GM18508 (cell line): ENCODE data around the gene APOBEC3C.
"Not testable (repeated sequence)": the region's sequence is repeated elsewhere in the genome, so short reads cannot be mapped to it uniquely, and the experiment has no call there.

ENCODE experiments used
- ATAC-seq: cut with Tn5 transposase; IDR thresholded peaks from one replicate; pipeline ENCODE4 v1.9.1; 2021; ENCODE audit warnings: moderate number of reproducible peaks; ENCODE audit not compliant: insufficient read depth, unreplicated experiment

Gene APOBEC3C

DNA sequence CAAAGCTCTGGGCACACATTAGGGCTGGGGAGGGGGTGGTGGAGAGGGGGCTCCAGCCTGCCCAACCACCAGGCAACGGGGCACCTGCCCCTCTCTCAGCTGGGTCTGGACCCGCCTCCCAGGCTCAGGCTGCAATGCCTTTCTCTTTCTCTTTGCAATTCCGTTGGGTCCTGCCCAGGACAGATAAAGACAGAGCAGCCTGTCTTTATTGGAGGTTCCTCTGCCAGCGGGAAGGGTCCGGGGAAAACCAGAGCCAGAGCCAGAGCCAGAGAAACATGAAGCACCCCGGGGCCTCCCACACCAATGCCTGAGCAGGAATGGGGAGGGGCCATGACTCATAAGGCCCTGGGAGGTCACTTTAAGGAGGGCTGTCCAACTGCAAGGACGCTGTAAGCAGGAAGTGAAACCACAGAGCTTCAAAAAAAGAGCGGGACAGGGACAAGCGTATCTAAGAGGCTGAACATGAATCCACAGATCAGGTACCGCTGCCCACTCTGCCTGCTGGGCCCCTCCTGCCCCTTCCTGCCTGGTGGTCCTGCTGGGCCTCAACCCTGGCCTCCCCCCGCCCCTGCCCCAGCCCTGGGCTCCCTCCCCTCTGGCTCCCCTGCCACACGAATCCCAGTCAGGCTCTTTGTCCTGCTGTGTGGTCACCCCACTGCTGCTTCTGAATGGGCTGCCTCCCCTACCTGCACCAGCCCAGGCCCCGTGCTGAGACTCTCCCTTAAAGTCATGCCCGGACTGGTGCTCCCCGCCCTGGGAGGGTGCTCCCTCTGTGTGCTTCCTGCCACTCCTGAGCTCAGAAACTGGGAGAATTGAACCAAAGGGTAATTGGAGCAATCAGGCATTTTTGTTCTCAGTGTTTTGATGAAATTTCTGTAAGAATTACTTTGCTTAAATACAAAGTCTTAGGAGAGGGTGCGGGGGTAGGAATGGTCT lies 31.8 kb upstream of the APOBEC3C start, which contains the start of gene APOBEC3B:
Gene APOBEC3B (plus strand): TSS at position 356 of the 936 bp plus-strand sequence. CDS start 107 bp downstream, at position 463.
- no peak for ATAC-seq

- ATAC-seq: no peak
Measured at GRCh38 chr22:38984224-38984623, 29.8 kb upstream of the APOBEC3C start.

DNA sequence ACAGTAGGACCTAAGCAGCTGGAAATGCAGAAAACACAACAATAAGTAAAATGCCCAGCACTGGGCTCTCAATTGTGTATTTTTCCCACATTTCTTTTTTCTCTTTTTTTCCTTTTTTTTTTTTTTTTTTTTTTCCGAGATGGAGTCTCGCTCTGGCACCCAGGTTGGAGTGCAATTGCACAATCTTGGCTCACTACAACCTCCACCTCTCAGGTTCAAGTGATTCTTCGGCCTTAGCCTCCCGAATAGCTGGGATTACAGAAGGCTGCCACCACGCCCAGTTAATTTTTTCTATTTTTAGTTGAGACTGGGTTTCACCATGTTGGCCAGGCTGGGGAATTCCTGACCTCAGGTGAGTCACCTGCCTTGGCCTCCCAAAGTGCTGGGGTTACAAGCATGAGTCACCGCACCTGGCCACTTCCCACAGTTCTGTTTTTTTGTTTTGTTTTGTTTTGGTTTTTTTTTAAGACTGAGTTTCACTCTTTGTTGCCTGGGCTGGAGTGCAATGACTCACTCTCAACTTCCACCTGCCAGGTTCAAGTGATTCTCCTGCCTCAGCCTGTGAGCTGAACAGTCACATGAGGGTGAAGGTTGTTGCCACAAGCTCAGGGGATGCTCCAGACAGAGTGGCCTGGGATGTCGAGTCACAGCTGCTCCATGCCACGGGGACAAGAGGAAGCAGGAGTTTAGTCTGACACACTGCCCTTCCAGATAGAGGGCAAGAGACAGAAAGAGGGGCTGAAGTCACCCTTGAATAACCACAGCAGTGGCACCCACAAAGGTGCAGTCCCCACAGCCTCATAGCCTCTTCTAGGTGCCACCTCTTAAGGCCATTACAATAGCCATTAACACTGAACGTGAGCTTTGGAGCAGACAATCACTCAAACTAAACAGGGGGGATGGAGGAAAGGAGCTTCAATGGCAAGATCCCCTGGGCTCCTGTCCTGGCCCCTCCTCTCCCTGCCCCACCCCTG lies 29.0 kb upstream of the APOBEC3C start:
- peak; percentile 56 for ATAC-seq

DNA sequence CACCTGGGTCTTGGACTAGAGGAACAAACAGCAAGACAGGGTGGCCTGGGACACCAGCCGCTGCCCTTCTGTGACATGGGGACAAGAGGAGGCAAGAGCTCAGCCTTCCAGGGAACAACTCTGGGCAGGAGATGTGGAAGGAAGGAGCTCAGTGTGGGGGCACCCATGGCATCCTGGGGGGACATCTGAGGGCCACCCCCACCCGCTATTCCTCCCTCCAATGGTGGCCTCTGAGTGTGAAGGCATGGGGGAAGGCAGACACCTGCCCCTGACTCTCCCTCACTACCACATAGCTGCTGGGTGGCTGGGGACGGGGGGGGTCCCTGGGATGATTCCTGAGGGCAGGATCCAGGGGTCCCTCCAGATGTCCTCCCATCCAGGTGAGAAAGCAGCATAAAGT lies 27.4 kb upstream of the APOBEC3C start:
- ATAC-seq: no peak

DNA sequence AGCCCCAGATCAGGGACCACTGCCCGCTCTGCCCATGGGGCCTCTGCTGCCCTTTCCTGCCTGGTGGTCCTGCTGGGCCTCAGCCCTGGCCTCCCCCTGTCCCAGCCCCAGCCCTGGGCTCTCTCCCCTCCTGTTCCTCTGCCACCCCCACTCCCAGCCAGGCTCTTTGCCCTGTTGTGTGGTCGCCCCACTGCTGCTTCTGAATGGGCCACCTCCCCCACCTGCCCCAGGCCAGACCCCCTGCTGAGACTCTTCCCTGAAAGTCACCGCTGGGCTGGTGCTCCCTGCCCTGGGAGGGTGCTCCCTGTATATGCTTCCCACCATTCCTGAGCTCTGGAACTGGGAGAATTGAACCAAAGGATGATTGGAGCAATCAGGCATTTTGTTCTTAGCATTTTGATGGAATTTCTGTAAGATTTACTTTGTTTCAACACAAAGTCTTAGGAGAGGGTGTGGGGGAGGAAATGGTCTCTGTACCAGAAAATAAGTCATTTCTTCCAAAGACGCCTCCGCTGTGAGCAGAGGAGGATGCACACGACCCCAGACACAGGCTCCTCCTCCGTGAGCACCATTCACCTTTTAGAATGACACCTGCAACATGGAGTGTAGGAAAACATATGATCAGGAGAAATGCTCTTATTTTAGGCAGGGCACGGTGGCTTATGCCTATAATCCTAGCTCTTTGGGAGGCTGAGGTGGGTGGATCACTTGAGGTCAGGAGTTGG lies 26.7 kb upstream of the APOBEC3C start:
- no peak for ATAC-seq

DNA sequence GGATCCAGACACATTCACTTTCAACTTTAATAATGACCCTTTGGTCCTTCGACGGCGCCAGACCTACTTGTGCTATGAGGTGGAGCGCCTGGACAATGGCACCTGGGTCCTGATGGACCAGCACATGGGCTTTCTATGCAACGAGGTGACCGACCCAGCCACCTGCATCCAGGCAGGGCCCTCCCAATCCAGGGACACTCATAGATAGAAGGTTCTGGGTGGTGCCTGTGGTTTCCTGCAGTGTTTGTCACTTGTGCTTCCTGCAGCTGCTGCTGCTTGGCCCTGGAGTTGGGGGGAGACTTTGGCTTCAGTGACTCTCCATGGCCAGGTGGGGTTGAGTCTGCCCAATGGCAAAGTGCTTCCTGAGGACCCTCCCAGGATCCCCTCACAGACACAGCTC lies 24.6 kb upstream of the APOBEC3C start:
- ATAC-seq: no peak

- ATAC-seq: not testable (repeated sequence)
Measured at GRCh38 chr22:38992871-38993371, 21.1 kb upstream of the APOBEC3C start.

DNA sequence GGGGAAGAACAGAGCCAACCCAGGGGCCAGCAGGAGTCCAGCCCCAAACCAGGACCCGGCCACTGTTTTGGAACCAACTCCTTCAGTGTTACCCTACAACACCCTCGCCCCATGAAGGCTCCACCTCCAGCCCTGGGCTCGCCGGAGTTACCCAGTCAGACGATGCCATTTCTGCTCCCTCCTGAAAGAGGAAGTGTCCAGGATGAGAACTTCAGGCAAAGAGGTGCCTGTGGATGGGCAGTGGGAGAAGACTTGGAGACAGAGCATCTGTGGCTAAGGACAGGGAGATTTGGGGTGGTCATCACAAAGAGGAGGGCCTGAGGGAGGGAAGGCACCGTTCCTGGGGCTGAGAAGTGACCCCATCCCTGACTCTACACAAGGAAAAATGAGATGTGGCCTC lies 18.0 kb upstream of the APOBEC3C start:
- ATAC-seq: no peak

- ATAC-seq: no peak
Measured at GRCh38 chr22:38997518-38997917, 16.5 kb upstream of the APOBEC3C start.

DNA sequence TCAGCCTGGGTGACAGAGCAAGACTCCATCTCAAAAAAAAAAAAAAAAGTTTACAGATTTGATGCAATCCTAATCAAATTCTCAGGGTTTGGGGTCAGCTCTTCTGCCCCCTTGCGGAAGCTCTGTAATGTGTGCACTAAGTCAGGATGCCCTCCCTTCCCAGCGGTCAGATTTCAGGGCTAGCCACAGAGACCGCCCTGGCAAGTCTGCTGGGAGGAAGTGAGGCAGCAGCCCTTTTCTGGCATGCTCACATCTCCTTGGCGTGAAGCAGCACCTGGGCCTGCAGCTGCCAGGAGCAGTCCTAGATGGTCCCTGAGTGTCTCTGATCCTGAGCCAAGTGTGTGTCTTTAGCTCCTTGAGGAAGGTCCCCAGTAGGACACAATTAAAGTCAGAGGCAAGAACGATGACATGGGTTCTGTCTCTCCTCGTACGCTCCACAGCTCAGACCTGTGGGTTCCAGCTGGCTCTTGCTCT lies 10.9 kb upstream of the APOBEC3C start:
- no peak for ATAC-seq

DNA sequence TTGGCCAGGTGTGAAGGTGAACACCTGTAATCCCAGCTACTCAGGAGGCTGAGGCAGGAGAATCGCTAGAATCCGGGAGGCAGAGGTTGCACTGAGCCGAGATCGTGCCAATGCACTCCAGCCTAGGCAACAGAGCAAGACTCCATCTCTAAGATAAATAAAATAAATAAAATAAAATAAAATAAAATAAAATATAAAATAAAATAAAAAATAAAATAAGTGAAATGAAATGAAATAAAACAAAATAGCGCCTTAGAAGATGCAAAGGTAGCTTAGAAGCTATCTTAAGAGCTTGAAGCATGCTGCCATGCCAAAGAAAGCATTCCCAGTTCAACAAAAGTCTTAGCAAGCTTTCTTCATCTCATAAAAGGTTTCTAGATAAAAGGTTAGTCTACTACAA lies 6.9 kb upstream of the APOBEC3C start:
- no peak for ATAC-seq

GRCh38 chr22:39008271-39008850 lies 5.7 kb upstream of the APOBEC3C start:
- not testable (repeated sequence) for ATAC-seq

DNA sequence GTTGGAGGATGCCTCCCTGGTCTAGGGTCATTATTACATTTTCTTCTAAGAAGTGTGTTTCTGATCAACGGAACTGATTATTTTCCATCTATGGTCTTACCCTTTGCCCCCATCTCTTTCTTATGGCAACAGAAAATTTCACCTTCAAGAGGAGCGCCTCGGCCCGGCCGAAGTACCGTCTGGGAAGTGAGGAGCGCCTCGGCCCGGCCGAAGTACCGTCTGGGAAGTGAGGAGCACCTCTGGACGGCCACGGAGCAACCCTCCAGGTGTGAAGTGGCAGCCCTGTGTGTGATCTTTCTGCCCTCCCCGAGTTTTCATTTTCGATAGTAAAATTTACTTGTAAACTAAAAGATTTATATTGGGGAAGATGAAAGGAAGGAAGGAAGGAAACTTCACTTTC lies 3.1 kb upstream of the APOBEC3C start:
- no peak for ATAC-seq

GRCh38 chr22:39012533-39013511 lies 1.2 kb upstream of the APOBEC3C start:
- no peak for ATAC-seq

DNA sequence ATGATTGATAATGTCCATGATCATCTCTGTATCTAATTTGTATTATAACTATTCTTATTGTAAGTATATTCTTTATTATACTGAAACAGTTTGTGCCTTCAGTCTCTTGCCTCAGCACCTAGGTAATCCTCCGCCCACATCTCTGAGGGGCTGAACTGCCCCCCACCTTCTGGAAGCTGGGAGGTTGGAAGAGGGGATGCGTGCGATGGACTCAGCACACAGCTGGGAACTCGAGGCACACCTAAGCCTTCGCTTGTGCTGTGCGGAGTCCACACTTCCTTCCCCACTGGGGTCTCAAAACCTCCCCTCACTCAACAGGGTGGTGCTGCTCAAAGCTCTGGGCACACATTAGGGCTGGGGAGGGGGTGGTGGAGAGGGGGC lies 506 bp upstream of the APOBEC3C start:
- ATAC-seq: not testable (repeated sequence)

- not testable (repeated sequence) for ATAC-seq
Measured at GRCh38 chr22:39014723-39015121, 665 bp downstream of the APOBEC3C start.

DNA sequence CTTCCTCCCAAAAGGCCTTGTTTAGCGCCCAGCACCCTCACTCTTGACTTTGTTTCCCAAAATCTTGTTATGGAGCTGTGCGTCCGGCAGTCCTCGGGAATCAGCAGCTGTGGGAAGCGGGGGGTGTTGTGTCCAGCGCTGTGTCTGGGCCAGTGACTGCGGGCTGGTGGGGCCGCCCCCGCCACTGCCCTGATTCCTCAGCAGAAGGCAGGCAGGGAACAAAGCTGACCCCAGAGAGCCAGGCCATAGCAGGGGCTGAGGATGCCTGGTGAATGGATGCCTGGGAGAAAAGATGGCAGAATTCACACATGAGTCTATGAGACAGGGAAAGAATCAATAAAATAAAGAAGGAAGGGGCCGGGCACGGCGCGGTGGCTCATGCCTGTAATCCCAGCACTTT lies 2.5 kb downstream of the APOBEC3C start:
- ATAC-seq: no peak

DNA sequence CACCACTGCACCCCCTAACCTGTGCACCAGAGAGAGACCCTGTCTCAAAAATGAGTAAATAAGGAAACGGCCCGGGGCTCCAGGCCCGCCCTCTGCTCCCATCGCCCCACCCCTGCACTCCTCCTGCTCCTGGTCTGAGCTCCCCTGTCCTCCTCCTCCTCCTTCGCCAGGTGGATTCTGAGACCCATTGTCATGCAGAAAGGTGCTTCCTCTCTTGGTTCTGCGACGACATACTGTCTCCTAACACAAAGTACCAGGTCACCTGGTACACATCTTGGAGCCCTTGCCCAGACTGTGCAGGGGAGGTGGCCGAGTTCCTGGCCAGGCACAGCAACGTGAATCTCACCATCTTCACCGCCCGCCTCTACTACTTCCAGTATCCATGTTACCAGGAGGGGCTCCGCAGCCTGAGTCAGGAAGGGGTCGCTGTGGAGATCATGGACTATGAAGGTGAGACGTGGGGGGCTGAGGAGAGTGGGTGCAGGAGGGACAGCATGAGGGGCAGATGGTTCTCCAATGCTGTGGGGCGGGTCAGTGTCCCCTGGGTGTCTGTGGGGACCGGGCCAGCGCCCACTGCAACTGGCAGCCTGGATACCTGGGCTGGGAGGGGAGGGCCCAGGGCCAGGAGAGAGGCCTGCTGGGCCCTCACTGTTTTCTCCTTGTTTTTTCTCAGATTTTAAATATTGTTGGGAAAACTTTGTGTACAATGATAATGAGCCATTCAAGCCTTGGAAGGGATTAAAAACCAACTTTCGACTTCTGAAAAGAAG lies 3.7 kb downstream of the APOBEC3C start:
- no peak for ATAC-seq
